ENCODE measurements around the gene TAS2R16. TPM values are rescaled to one million over a fixed set of nuclear protein-coding genes. Genes with fewer than 3 reads are reported as not detected.
"Not testable (repeated sequence)": the region's sequence is repeated elsewhere in the genome, so short reads cannot be mapped to it uniquely, and the experiment has no call there.

Gene TAS2R16
- total RNA-seq, 1 experiment from 2014 or later = not detected

DNA sequence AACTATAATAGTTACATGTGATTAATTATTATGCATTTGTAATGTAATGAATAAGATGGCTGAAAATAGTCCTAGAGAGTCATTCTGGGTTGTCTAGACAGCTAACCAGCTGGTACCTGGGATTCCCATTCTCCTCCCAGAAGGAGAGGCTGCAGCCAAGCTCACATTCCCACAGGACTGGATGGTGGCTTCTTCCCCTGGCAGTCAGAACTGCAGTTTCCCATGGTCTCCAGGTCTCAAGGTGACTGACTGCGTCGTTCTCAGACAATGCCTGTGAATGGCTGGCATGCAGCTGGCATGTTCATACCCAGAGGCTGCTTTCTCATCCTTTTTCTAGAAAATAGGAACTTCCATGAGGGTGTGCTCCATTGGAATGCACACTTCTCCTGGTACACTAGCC lies 21.3 kb downstream of the TAS2R16 start:
- DNase-seq (ENCODE audit: low read depth) = no peak

GRCh38 chr7:122972056-122972455 lies 23.4 kb downstream of the TAS2R16 start:
- no peak for DNase-seq (ENCODE audit: low read depth)

- DNase-seq (ENCODE audit: low read depth) = no peak
Observed at GRCh38 chr7:122970740-122971725, 24.5 kb downstream of the TAS2R16 start.

DNA sequence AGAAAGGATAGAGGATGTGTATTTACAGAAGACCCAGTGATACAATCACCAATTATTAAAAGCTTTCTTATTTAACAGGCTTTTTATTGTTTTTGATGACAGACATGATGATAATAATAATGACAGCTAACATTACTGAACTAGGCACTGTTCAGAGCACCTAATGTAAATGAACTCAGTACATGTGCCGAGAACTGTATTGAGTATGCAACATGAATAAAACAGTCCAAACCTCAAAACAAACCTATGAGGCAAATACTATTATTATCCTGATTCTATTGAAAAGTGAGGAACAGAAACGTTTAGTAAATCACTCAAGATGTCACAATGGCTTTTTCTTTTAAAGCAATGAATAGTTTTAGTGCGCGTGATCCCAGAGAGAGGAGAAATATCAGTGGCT lies 27.1 kb downstream of the TAS2R16 start:
- no peak for DNase-seq (ENCODE audit: low read depth)

DNA sequence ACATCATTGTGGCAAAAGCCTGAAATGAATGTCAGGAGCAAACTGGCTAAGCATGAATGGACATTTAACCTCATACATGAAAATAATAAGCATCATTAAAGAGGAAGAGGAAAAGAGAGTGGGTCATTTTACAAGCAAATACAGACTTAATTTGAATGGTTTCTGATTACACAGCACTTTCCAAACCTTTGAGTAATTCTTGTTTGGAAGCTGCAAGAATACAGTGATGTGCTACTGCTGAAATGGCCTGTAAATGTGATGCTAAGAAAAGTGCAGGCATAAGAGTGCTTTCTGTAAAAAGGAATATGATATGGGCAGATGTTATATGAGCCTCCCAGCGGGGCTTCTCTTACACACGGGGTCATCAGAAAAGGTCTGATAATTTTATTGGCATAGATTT lies 30.2 kb downstream of the TAS2R16 start:
- no peak for DNase-seq (ENCODE audit: low read depth)

DNA sequence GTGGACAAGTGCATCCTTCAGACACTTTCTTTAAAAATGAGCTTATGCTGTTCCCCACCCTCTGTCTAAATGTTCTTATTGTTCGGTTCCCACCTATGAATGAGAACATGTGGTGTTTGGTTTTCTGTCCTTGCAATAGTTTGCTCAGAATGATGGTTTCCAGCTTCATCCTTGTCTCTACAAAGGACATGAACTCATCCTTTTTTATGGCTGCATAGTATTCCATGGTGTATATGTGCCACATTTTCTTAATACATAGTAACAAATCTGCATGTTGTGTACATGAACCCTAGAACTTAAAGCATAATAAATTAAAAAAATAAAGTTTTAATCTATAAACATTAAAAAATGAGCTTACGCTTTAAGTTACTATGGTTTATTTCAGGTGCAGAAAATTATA lies 41.8 kb downstream of the TAS2R16 start:
- DNase-seq (ENCODE audit: low read depth) = not testable (repeated sequence)

DNA sequence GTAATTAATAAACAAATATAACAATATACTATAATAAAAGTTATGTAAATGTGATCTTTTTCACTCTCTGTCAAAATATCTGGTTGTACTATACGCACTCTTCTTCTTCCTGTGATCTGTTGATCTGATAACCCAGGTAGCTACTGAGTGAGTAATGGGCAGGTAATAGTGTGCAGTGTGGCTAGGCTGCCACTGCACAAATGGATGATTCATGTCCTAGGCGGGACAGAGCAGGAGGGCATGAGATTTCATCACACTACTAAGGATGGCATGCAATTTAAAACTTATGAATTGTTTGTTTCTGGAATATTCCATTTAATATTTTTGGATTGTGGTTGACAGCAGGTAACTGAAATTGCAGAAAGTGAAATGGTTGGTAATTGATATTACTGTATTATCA lies 44.5 kb downstream of the TAS2R16 start:
- no peak for DNase-seq (ENCODE audit: low read depth)

- no peak for DNase-seq (ENCODE audit: low read depth)
Observed at GRCh38 chr7:122949186-122949585, 46.3 kb downstream of the TAS2R16 start.

Other genes starting within 250 kb of the TAS2R16 start
- gene CADPS2, start 109.2 kb downstream of the TAS2R16 start, total RNA-seq (2014; rRNA removed; shearing (Covaris generic)) = 13.0 and 13.6 TPM in 2 replicates
- not detected in 2 replicates for gene SLC13A1, start 204.3 kb upstream of the TAS2R16 start, total RNA-seq (2014; rRNA removed; shearing (Covaris generic))